GM18867 (cell line): ENCODE measurements around the gene KDM1B.
"Not testable (repeated sequence)": the region's sequence is repeated elsewhere in the genome, so short reads cannot be mapped to it uniquely, and the experiment has no call there.

Experiments
- ATAC-seq: cut with Tn5 transposase; IDR thresholded peaks from one replicate; pipeline ENCODE4 v1.9.1; 2021; ENCODE audit warnings: mild to moderate bottlenecking, moderate library complexity; ENCODE audit not compliant: unreplicated experiment

Gene KDM1B

GRCh38 chr6:18148304-18149025 is 6.8 kb upstream of the KDM1B start:
- ATAC-seq: no peak

GRCh38 chr6:18151391-18151790 is 3.8 kb upstream of the KDM1B start:
- not testable (repeated sequence) for ATAC-seq

GRCh38 chr6:18151801-18152200 is 3.4 kb upstream of the KDM1B start:
- no peak for ATAC-seq

- ATAC-seq: no peak
These were observed 1.9 kb upstream of the KDM1B start for GRCh38 chr6:18153311-18153703.

- ATAC-seq: peak; percentile 60
These were observed 594 bp upstream of the KDM1B start, which contains the start of gene TPMT for GRCh38 chr6:18154507-18155149. TPMT (minus strand) TSS chr6:18155077; CDS start chr6:18149127, 5,950 bp downstream.

- ATAC-seq: peak; percentile 35
These were observed 721 bp downstream of the KDM1B start for GRCh38 chr6:18155864-18156421.

- ATAC-seq: no peak
These were observed 5.7 kb downstream of the KDM1B start for GRCh38 chr6:18160911-18161310.

- no peak for ATAC-seq
These were observed 6.2 kb downstream of the KDM1B start for GRCh38 chr6:18161431-18161830.

- ATAC-seq: no peak
These were observed 7.2 kb downstream of the KDM1B start for GRCh38 chr6:18162401-18162800.

- no peak for ATAC-seq
These were observed 10.5 kb downstream of the KDM1B start for GRCh38 chr6:18165751-18166150.

GRCh38 chr6:18166312-18167036 is 11.3 kb downstream of the KDM1B start:
- no peak for ATAC-seq

- ATAC-seq: no peak
These were observed 13.0 kb downstream of the KDM1B start for GRCh38 chr6:18168264-18168663.

GRCh38 chr6:18171871-18172270 is 16.6 kb downstream of the KDM1B start:
- no peak for ATAC-seq

GRCh38 chr6:18176198-18176597 is 21.0 kb downstream of the KDM1B start:
- not testable (repeated sequence) for ATAC-seq

- no peak for ATAC-seq
These were observed 22.2 kb downstream of the KDM1B start for GRCh38 chr6:18177286-18177965.

- no peak for ATAC-seq
These were observed 23.9 kb downstream of the KDM1B start for GRCh38 chr6:18178960-18179615.

GRCh38 chr6:18179770-18180356 is 24.6 kb downstream of the KDM1B start:
- no peak for ATAC-seq

GRCh38 chr6:18182568-18182967 is 27.3 kb downstream of the KDM1B start:
- no peak for ATAC-seq

- no peak for ATAC-seq
These were observed 28.5 kb downstream of the KDM1B start for GRCh38 chr6:18183766-18184165.

- no peak for ATAC-seq
These were observed 30.4 kb downstream of the KDM1B start for GRCh38 chr6:18185624-18186023.
